ENCODE measurements around the gene CEP72.

Gene CEP72

GRCh38 chr5:671459-672328 is 59.6 kb downstream of the CEP72 start:
- Mint-ChIP-seq H3K27ac (peak overlapping the region; percentile 98), H3K4me1 (peaks cover 26% of the 10 kb centered on the region), H3K9me3 (no peaks in the 10 kb centered on the region), H3K36me3 (ENCODE audit: low read depth) (peaks cover 11% of the 10 kb centered on the region), H3K27me3 (ENCODE audit: low read depth, poor library complexity) (peaks cover 9% of the 10 kb centered on the region), H3K4me3 (no peak overlapping the region)
- TF ChIP-seq CTCF (IDR thresholded peaks at IDR 0.05) = peak; percentile 92
- peak; percentile 80 for DNase-seq

GRCh38 chr5:672329-673160 is 60.4 kb downstream of the CEP72 start:
- Mint-ChIP-seq H3K9me3 (no peaks in the 10 kb centered on the region), H3K27ac (peak overlapping the region; percentile 98), H3K4me1 (peaks cover 22% of the 10 kb centered on the region), H3K4me3 (peak overlapping the region; percentile 44), H3K27me3 (ENCODE audit: low read depth, poor library complexity) (peaks cover 9% of the 10 kb centered on the region), H3K36me3 (ENCODE audit: low read depth) (peaks cover 3% of the 10 kb centered on the region)
- TF ChIP-seq CTCF (IDR thresholded peaks at IDR 0.05) = no peak
- peak; percentile 79 for DNase-seq

- H3K36me3 Mint-ChIP-seq (ENCODE audit: low read depth) = no peaks in the 10 kb centered on the region
- peak overlapping the region; percentile 98 for H3K27ac Mint-ChIP-seq
- peaks cover 20% of the 10 kb centered on the region for H3K4me1 Mint-ChIP-seq
- no peak for TF ChIP-seq CTCF (IDR thresholded peaks at IDR 0.05)
- H3K4me3 Mint-ChIP-seq = peak overlapping the region; percentile 44
- H3K27me3 Mint-ChIP-seq (ENCODE audit: low read depth, poor library complexity) = peaks cover 9% of the 10 kb centered on the region
- no peak for DNase-seq
- H3K9me3 Mint-ChIP-seq = no peaks in the 10 kb centered on the region
These were observed 61.2 kb downstream of the CEP72 start for GRCh38 chr5:673161-673830.

GRCh38 chr5:673831-674629 is 61.9 kb downstream of the CEP72 start:
- DNase-seq = no peak
- Mint-ChIP-seq H3K9me3 (no peaks in the 10 kb centered on the region), H3K27me3 (ENCODE audit: low read depth, poor library complexity) (peaks cover 9% of the 10 kb centered on the region), H3K27ac (no peak overlapping the region), H3K4me3 (no peak overlapping the region), H3K4me1 (peaks cover 21% of the 10 kb centered on the region), H3K36me3 (ENCODE audit: low read depth) (no peaks in the 10 kb centered on the region)
- no peak for TF ChIP-seq CTCF (IDR thresholded peaks at IDR 0.05)

GRCh38 chr5:674630-675011 is 62.5 kb downstream of the CEP72 start:
- Mint-ChIP-seq H3K27me3 (ENCODE audit: low read depth, poor library complexity) (peaks cover 9% of the 10 kb centered on the region), H3K4me3 (no peak overlapping the region), H3K9me3 (no peaks in the 10 kb centered on the region), H3K36me3 (ENCODE audit: low read depth) (no peaks in the 10 kb centered on the region), H3K4me1 (peaks cover 27% of the 10 kb centered on the region), H3K27ac (no peak overlapping the region)
- DNase-seq = no peak
- no peak for TF ChIP-seq CTCF (IDR thresholded peaks at IDR 0.05)
